ENCODE data around the gene TSPAN12. TPM values are rescaled to one million over a fixed set of nuclear protein-coding genes. Genes with fewer than 3 reads are reported as not detected.

The TSPAN12 gene
- total and polyA plus RNA-seq, 2 of the 8 experiments (the other 6 are each of a cell fraction or from before 2014, with no cell fraction given) = 6.1 to 17.9 TPM

- TF ChIP-seq SP2 (IDR thresholded peaks at IDR 0.05; ENCODE audit: low read length) (no peak), ZNF274 (IDR thresholded peaks at IDR 0.05; ENCODE audit: borderline replicate concordance, extremely low read depth, low read length) (no peak), BRCA1 (IDR thresholded peaks at IDR 0.05; ENCODE audit: low read depth, low read length) (no peak), GTF2F1 (IDR thresholded peaks at IDR 0.05; ENCODE audit: borderline replicate concordance, low read depth, low read length) (no peak)
- TF ChIP-seq, protein P1, sequence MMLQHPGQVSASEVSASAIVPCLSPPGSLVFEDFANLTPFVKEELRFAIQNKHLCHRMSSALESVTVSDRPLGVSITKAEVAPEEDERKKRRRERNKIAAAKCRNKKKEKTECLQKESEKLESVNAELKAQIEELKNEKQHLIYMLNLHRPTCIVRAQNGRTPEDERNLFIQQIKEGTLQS (IDR thresholded peaks at IDR 0.05; ENCODE audit: insufficient read depth, low read depth, low read length) = no peak
Observed at GRCh38 chr7:120852700-120853099, 5.2 kb downstream of the TSPAN12 start (continued).

Measured in H1 (cell line).